TTC549 (cell line): ENCODE data around the gene PRKG1.

ENCODE experiments used
- FAIRE-seq: peaks from 2 replicates; lab custom pipeline; 2012; peaks lifted over from hg19 to GRCh38; lab: Jason Lieb, UNC

PRKG1 gene

DNA sequence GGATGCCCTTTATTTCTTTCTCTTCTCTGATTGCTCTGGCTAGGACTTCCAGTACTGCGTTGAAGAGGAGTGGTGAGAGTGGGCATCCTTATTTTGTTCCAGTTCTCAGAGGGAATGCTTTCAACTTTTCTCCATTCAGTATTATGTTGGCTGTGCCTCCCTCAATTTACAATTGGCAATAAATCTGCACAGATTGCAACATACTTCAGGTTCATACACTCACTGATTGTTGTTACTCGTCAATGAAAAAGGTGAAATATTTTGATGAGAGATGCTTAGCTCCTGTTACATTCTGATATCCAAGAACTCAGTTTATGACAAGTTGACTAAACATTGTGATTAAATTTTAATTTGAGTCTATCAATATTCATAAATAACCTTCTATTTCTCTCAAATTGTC is 1201.9 kb downstream of the PRKG1 start:
- FAIRE-seq, result no peak

- FAIRE-seq, result no peak
These were observed 1202.7 kb downstream of the PRKG1 start for GRCh38 chr10:52276986-52277385.

- no peak for FAIRE-seq
These were observed 1205.3 kb downstream of the PRKG1 start for GRCh38 chr10:52279546-52279945.

DNA sequence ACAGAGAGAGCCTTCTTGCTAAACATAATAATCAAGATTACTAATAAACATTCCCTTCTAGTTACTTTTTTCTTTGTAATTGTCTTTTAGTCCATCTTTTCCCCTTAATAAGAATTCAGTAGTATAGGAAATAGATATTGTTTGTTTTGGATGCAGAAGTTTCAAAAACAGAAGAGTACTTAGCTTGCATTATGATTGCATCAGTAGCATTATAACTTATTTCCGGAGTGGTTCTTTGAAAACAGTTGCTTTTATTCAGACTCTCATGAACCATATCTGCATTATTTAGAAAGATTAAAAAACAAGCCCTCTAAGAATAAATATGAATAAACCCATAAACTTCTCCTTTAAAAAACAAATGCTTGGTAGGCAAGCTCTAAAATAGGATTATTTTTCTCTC is 1205.8 kb downstream of the PRKG1 start:
- no peak for FAIRE-seq

- FAIRE-seq, result no peak
These were observed 1208.9 kb downstream of the PRKG1 start for GRCh38 chr10:52283174-52283573.

DNA sequence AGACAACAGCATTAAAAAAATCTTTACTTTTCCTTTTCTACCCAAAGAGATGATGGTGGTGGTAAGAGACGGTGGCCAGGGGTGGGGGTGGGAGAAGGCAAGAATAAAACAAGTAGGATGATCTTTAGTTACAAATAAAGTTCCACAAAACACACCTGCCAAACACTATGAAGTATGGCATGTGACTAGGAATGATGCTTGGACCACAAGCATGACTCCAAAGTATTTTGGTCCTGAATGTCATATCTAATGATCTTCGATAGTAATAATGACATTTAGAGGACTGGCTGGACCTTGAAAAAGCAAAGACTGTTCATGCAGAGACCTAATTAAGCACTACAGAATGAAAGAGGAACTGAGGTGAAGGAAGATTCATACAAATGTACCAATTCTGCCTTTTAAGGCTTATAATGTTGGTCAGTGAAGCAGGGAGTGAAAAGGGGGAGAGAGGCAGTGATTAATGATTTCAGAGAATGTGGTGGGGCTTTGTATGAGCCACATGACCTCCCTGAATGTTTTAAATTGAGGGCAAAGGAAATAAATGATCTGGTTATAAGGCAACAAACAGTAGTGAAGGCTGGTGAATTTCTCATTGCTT is 1210.2 kb downstream of the PRKG1 start:
- FAIRE-seq, result no peak

DNA sequence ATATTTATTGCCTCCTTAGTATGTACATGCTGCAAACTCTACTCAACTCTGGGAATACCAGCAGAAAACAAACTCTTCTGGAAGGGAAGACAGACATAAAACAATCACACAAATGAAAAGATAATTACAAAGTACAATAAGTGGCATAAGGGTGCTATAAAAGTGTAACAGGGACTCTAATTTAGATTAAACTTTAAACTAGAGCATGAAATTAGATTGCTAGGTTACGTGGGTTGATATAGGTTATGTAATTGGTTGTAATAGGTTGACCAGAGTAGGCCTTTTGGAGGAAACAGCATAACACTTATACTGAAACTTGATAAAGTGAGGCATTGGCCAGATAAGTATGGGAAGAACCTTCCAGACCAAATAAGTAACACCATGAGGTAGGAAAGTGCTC is 1213.6 kb downstream of the PRKG1 start:
- FAIRE-seq, result no peak

- FAIRE-seq, result no peak
These were observed 1223.5 kb downstream of the PRKG1 start for GRCh38 chr10:52297747-52298146.

DNA sequence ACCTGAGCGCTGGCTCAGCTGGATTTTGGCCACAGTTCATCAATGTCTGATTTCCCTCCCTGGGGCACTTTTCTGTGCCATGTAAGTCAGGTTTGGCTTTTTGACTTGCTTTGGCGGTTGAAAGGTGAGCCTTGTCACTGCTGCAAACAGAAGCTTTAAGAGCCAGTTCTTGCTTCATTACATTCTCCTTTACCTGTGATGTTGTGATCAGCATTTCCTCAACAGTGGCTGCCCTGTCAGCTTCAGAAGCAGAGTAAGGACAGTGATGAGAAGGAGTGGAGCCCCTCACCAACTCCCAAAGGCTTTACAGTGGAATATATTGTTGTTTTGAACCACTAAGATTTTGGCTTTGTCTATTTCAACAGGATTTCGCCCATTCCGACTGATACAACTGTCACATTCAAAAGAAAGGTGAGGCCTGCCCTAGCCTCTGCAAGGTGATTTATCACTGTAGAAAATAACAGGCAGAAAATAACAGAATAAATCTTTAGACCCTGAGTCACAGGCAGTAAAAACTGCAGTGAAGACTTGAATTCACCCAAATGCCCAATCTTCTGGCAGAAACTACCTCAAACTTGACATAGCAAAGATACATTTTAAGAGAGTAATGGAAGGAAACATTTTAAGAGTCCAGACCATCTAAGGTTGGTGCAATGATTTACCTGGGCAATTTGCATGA is 1226.5 kb downstream of the PRKG1 start:
- FAIRE-seq, result no peak

DNA sequence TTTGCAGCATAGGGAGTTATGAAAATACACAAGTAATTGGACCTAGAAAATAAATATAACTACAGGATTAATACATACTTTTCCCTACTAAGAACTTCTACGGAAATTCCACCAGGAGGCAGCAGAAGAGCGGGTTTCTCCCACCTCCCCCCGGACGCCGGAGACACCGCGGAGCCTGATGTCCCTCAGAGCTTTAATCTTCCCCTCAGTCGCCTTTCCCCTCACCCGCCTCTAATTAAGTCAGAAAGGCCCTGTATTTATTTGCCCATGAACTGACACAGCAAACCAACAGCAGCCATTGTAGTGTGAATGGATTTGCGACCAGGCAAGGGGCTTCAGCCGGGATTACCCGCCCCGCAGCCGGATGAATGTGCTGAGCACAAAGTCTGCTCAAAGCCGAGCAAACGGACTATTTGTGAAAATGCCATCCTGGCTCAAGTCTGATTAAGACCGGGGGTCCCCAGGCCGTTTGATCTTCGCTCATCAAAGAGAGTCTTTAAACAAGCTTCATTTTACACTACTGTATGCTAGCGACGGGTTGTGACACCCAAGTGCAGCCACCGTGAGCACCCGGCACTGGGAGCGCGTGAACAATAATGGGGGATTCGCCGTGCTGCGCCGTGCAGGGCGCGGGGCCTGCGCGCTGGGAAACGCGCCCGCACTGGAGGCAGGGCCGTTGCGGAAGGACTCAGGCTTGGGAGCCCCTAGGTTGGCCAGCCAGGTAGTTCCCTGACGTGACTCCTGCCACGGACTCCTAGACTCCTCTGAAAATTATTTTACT is 1234.2 kb downstream of the PRKG1 start:
- FAIRE-seq, result no peak

GRCh38 chr10:52312942-52313255 is 1238.6 kb downstream of the PRKG1 start:
- FAIRE-seq, result no peak

- FAIRE-seq, result no peak
These were observed 1239.1 kb downstream of the PRKG1 start for GRCh38 chr10:52313256-52313932.

- FAIRE-seq, result no peak
These were observed 1239.9 kb downstream of the PRKG1 start, which contains the start of gene DKK1 for GRCh38 chr10:52313933-52314821. TSS of gene DKK1 (plus strand) at chr10:52314281. CDS start at chr10:52314435, 154 bp downstream.

GRCh38 chr10:52314822-52315552 is 1240.7 kb downstream of the PRKG1 start:
- FAIRE-seq, result no peak

DNA sequence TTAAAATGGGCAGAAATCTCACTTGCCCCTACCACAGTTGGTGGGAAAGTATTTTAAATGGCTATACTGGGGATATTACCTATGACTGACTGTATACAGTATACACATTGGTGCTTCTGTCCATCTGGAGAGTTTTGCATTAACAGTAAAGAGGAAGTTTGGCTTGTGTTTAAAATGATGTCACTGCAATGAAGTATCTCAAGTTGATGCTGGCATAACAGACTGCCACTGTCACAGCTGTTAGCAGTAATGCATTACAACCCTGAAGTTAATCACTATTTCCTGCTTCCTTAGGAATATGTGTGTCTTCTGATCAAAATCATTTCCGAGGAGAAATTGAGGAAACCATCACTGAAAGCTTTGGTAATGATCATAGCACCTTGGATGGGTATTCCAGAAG is 1241.7 kb downstream of the PRKG1 start:
- FAIRE-seq, result no peak

DNA sequence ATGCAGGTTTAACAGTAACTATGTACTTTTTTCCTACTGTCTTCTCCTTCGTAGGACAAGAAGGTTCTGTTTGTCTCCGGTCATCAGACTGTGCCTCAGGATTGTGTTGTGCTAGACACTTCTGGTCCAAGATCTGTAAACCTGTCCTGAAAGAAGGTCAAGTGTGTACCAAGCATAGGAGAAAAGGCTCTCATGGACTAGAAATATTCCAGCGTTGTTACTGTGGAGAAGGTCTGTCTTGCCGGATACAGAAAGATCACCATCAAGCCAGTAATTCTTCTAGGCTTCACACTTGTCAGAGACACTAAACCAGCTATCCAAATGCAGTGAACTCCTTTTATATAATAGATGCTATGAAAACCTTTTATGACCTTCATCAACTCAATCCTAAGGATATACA is 1242.2 kb downstream of the PRKG1 start:
- no peak for FAIRE-seq

GRCh38 chr10:52318136-52318701 is 1243.9 kb downstream of the PRKG1 start:
- FAIRE-seq, result no peak

DNA sequence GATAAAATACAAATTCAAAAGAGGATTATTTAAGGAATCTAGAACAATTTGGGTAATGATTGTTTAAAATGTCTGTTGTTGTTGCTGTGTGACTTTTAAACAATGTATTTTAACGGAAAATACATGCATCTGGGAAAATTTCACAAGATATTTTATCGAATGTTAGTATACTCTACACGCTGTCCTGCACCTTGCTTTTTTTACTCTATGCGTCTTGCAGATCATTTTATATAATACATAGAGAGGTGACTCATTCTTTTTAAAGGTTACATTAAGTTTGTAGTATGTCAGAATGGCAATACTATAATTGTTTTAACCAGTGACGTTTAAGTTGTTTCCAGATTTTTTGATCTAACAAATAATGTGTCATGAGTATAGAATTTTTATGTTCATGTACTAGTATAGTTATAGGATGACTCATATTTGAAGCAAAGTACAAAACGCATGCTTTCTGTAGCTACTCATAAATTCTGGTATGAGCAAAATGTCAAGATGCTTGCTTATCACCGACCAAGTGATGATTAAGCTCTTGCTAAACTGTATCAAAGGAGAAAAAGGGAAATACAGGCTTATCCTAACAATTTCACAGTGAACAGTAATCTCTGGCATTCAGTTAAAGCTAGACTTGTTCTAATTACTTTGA is 1244.7 kb downstream of the PRKG1 start:
- no peak for FAIRE-seq

GRCh38 chr10:52319926-52320325 is 1245.6 kb downstream of the PRKG1 start:
- FAIRE-seq, result no peak

- no peak for FAIRE-seq
These were observed 1248.0 kb downstream of the PRKG1 start for GRCh38 chr10:52322323-52322722.
